ENCODE data around the gene SNX27.

DNA sequence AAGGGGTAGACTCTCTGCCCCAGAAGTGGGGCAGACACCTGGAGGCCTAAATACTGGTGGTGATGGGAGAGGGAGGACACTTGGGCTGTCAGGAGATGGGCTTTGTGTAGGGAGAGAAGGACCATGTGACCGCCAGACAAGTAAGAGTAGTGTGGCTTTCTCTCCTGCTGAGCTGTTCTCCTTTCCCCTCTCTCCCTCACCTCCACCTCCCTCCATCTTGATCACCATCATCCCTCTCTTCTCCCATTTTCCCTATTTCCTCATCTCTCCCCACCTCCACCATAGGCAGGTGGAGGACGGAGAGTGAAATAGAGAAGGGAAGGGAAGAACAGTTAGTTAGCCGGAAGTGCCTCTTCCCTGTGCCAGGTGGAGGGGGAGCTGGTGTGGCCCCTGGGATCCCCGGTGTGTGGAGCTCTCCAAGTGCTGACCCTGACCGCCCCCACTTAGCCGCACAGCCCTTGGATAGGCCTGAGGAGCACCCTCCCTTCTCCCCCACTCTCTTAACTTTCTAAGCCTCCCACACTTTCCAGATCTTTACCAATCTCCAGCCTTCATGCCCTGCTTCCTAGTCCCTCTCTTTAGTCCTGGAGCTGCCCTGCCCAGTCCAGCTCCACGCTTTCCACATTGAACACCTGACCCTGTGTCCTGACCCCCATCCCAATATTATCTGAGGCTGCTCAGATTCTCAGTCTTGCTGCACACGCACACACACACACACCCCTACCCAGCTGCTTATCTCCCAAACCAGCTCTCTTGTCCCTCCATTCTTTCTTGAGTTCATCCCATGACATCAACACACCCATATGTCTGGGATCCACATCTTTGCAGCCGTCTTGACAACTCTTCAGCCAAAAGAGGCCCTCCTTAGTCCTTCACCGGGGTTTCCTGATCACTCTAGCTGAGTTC, 103.2 kb downstream of the SNX27 start:
- TF ChIP-seq POLR2AphosphoS5 (IDR thresholded peaks at IDR 0.05; ENCODE audit: low read depth, low read length): no peak
- TF ChIP-seq POLR2A (IDR thresholded peaks at IDR 0.05; ENCODE audit: low read depth, low read length): no peak
